HL-60 (cell line): ENCODE measurements around the gene IGFL2.
"Not testable (repeated sequence)": the region's sequence is repeated elsewhere in the genome, so short reads cannot be mapped to it uniquely, and the experiment has no call there.

ENCODE experiments used
- DNase-seq, 2 experiments: peaks; one replicate each; pipeline ENCODE4 v3.0.0-alpha.2; 2010 to 2020; ENCODE audit warnings: low read depth in 1 of 2, low spot score in 1 of 2
- H3K27ac ChIP-seq: fragments of 250-450 bp; sonication (Bioruptor Pico); replicated peaks from 2 replicates; pipeline ENCODE4 v1.5.1; 2020; ENCODE audit warnings: mild to moderate bottlenecking, moderate library complexity
- H3K27me3 ChIP-seq: fragments of 250-450 bp; sonication (Bioruptor Pico); 2 replicates; pipeline ENCODE4 v1.5.1; 2021; ENCODE audit warnings: mild to moderate bottlenecking, moderate library complexity; ENCODE audit not compliant: insufficient read depth, poor library complexity, severe bottlenecking
- H3K4me3 ChIP-seq: replicated peaks from 2 replicates; pipeline ENCODE4 v1.5.1; 2011; ENCODE audit warnings: mild to moderate bottlenecking, control low read depth, low read length; ENCODE audit not compliant: insufficient read depth
- GABPA ChIP-seq: IDR thresholded peaks from 2 replicates; pipeline ENCODE4 v1.6.1; 2012; ENCODE audit warnings: low read depth
- POLR2AphosphoS5 ChIP-seq: IDR thresholded peaks from 2 replicates; pipeline ENCODE4 v1.6.1; 2012; ENCODE audit warnings: low read depth
- REST ChIP-seq: IDR thresholded peaks from 2 replicates; pipeline ENCODE4 v1.6.1; 2012; ENCODE audit warnings: low read depth; ENCODE audit not compliant: insufficient replicate concordance
- SPI1 ChIP-seq: IDR thresholded peaks from 2 replicates; pipeline ENCODE4 v1.6.1; 2012; ENCODE audit warnings: low read depth, mild to moderate bottlenecking, borderline replicate concordance
- TF ChIP-seq, protein P1 (sequence below): IDR thresholded peaks from one replicate; pipeline ENCODE4 v1.5.1; 2011; ENCODE audit warnings: low read length, control low read depth, inconsistent platforms; ENCODE audit not compliant: insufficient read depth

Gene IGFL2

GRCh38 chr19:46192992-46193650, 45.1 kb downstream of the IGFL2 start:
- no peak for TF ChIP-seq SPI1
- TF ChIP-seq POLR2AphosphoS5: peak; percentile 41; the same call in 1 of the 2 replicates
- no peak for TF ChIP-seq REST
- Histone ChIP-seq H3K27ac (peak overlapping the region; percentile 74), H3K27me3 (no peaks in the 10 kb centered on the region), H3K4me3 (no peak overlapping the region)
- DNase-seq: peak; percentile 91 to 93

DNA sequence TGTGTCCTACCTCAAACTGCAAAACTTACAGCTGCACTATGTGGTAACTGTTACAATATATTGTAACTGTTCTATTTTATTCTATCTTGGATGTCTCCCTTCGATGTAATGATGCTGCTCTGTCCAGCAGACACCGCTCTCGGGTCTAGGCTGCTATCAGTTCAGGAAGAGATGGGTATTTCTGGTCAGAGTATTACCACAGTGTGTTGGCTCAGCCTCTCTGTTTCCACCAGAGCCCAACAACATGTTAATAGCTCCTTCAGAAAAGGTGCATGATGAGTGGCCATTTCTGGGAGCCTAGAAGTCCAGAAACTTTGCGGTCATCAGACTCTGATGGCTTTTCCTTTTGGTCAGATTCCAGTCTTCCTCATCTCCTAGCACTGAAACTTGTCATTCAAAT, 45.6 kb downstream of the IGFL2 start:
- H3K4me3 ChIP-seq: no peak overlapping the region; the same call in 1 of the 2 replicates
- DNase-seq: peak; percentile 43 to 50
- H3K27me3 ChIP-seq: no peaks in the 10 kb centered on the region
- peak overlapping the region; percentile 74 for H3K27ac ChIP-seq
- TF ChIP-seq, protein P1, sequence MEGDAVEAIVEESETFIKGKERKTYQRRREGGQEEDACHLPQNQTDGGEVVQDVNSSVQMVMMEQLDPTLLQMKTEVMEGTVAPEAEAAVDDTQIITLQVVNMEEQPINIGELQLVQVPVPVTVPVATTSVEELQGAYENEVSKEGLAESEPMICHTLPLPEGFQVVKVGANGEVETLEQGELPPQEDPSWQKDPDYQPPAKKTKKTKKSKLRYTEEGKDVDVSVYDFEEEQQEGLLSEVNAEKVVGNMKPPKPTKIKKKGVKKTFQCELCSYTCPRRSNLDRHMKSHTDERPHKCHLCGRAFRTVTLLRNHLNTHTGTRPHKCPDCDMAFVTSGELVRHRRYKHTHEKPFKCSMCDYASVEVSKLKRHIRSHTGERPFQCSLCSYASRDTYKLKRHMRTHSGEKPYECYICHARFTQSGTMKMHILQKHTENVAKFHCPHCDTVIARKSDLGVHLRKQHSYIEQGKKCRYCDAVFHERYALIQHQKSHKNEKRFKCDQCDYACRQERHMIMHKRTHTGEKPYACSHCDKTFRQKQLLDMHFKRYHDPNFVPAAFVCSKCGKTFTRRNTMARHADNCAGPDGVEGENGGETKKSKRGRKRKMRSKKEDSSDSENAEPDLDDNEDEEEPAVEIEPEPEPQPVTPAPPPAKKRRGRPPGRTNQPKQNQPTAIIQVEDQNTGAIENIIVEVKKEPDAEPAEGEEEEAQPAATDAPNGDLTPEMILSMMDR: no peak
- TF ChIP-seq REST: peak; percentile 11

DNA sequence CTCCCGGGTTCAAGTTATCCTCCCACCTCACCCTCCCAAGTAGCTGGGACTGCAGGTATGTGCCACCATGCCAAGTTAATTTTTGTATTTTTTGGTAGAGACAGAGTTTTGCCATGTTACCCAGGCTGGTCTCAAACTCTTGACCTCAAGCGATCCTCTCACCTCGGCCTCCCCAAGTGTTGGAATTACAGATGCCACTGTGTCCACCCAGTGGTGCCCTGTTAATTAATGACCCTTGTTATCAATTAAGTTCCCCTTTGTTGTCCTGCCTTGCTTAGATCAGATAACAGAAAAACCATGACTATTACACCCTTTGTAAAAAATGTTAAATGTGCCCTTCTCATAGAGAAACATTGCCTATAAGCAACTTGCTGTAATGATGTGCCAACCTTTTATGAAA, 47.1 kb downstream of the IGFL2 start:
- TF ChIP-seq SPI1 (no peak), REST (no peak), POLR2AphosphoS5 (no peak), GABPA (no peak)
- TF ChIP-seq, protein P1: no peak
- H3K27me3 ChIP-seq: no peaks in the 10 kb centered on the region
- no peak overlapping the region for H3K4me3 ChIP-seq
- no peak overlapping the region for H3K27ac ChIP-seq
- no peak for DNase-seq

DNA sequence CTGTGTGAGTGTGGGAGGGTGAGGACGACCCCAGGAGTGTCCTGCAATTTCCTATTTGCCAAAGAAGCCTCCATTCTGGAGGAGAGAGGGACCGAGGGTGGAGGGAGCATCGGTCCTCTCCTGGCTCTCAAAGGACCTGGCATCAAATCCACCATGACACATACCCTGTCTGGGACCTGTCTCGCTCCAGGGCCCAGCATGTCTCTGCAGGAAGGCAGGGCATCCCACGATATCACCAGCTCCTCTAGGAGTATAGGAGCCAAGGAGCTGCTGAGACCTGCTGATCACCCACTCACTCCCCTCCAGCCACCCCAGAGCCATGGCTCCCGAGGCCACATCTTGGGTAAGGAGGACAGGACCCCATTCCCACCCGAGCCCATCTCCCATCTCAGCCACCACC, 47.9 kb downstream of the IGFL2 start:
- H3K27ac ChIP-seq, DNase-seq, H3K27me3 ChIP-seq: not testable (repeated sequence)

More for the DNA sequence above, 47.9 kb downstream of the IGFL2 start:
- not testable (repeated sequence) for H3K4me3 ChIP-seq
